K562 treated with DMSO at 1 percent for 12 hours (cell line): ENCODE measurements around the gene WNT7A. TPM values are rescaled to one million over a fixed set of nuclear protein-coding genes. Genes with fewer than 3 reads are reported as not detected.

ENCODE experiments used
- total RNA-seq: library from RNA; unstranded; fragments of 300-600 nt; gene quantifications from 2 replicates; pipeline ENCODE4 v1.2.3, GENCODE V29; 2022; ENCODE audit not compliant: insufficient read depth

Gene WNT7A
- not detected in 2 replicates for total RNA-seq

DNA sequence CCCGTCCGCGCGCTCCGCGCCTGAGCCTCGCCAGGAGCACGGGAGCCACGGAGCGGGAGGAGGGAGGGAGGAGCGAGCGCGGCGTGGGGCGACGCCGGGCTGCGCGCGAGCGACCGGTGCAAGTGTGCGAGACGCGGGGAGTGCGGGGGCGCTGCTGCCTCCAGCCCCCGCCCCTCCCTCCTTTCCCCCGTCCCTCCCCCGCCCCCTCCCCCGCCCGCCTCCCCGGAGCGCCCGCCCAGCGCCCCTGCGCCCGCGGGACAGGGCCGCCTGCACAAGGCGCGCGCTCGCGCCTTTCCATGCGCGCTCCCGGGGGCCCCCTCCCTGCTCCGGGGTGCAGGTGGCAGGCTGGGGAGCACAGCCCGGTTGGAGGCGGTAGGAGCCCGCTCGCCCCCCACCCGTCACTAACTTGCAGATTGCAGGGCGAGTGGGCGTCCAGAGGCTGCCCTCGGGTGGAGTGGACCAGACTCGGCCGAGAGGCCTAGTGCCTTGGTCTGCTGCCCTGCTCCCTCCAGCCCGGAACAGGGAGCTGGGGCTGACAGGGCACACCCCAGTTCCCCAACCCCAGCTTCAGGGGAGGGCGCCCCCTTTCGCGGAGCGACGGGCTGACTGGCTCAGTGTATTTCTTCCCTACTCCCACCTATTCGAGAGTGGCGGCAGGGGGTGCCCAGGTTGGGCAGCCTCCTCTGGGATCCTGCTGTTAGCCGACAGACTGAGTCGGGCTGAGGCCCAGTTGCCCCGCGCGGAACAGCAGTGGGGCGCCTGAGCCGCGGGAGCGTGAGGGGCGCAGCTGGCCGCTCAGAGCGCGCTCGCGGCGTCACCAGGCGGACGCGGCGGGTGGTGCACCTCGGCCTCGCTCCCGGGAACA, at the start of gene WNT7A:
Gene WNT7A (minus strand): TSS at position 126 of the 865 bp plus-strand sequence. CDS start 255 bp downstream, outside the sequence.

Other genes with a start within 250 kb of the WNT7A start
- 13.6 and 18.8 TPM in 2 replicates for gene CHCHD4, start 244.8 kb upstream of the WNT7A start, total RNA-seq
- 16.0 and 33.5 TPM in 2 replicates for gene TMEM43, start 245.0 kb upstream of the WNT7A start, total RNA-seq